Testis (tissue), 3 donors: ENCODE results near the gene GADD45G. TPM values are rescaled to one million over a fixed set of nuclear protein-coding genes. Genes with fewer than 3 reads are reported as not detected.

Source experiments
- DNase-seq: peaks from one replicate; pipeline ENCODE4 v3.0.0-alpha.2; 2019
- H3K27ac ChIP-seq, 2 donors: fragments of 200-600 bp; sonication (generic); one replicate each; pipeline ENCODE4 v1.5.1; 2019
- H3K27me3 ChIP-seq: fragments of 200-600 bp; sonication (generic); one replicate; pipeline ENCODE4 v1.5.1; 2019
- H3K36me3 ChIP-seq: fragments of 200-600 bp; sonication (generic); one replicate; pipeline ENCODE4 v1.5.1; 2017; ENCODE audit warnings: low read depth; ENCODE audit errors: missing control alignments
- H3K4me1 ChIP-seq: fragments of 200-600 bp; sonication (generic); one replicate; pipeline ENCODE4 v1.5.1; 2019
- H3K4me3 ChIP-seq, 2 donors: fragments of 200-600 bp; sonication (generic); one replicate each; pipeline ENCODE4 v1.5.1; 2017 to 2019
- H3K9me3 ChIP-seq: fragments of 200-600 bp; sonication (generic); one replicate; pipeline ENCODE4 v1.5.1; 2017
- POLR2A ChIP-seq: fragments of 450-650 bp; IDR thresholded peaks from one replicate; pipeline ENCODE4 v1.6.1; 2017; ENCODE audit warnings: antibody characterized with exemption, mild to moderate bottlenecking, moderate library complexity
- WGBS, 2 donors: methylation state at CpG; one replicate each; pipeline ENCODE4 v1.1.5; 2018; 5-methylcytosine and 5-hydroxymethylcytosine counted together
- intact Hi-C: fragments of 100-400 bp; cut with DNase I; formaldehyde crosslinking; loops from one replicate; pipeline ENCODE4 v1.15.1; 2023; ENCODE audit warnings: low total_unique reads
- polyA plus RNA-seq: library from polyadenylated mRNA; stranded (reverse); fragments of 350-450 nt; fragmentation: Illumina TruSeq; extraction: RNeasy Lipid Tissue Mini Kit (QIAGEN cat#74804); gene quantifications from one replicate; pipeline ENCODE4 v1.2.3, GENCODE V29; 2014; ENCODE audit warnings: low read depth, low replicate concordance; ENCODE audit not compliant: insufficient read depth
- total RNA-seq, 2 donors: library from RNA; depleted of rRNA; stranded (reverse); fragments of >200 nt; gene quantifications; one replicate each; pipeline ENCODE4 v1.2.3, GENCODE V29; 2016
- TF ChIP-seq, protein P1 (sequence below), 3 experiments: fragments of 450-650 bp in 2 of 3; fragments of 200-600 bp in 1 of 3; sonication (generic) in 1 of 3; IDR thresholded peaks; one replicate each; pipeline ENCODE4 v1.5.1; 2016 to 2019; ENCODE audit warnings: antibody characterized with exemption in 3 of 3, mild to moderate bottlenecking in 2 of 3, moderate library complexity in 1 of 3

The GADD45G gene
- total and polyA plus RNA-seq, 3 donors from 2014 or later, result 29.1 to 72.8 (median 66.1) TPM

- no peaks in the 10 kb centered on the region for H3K36me3 ChIP-seq
- TF ChIP-seq, protein P1, sequence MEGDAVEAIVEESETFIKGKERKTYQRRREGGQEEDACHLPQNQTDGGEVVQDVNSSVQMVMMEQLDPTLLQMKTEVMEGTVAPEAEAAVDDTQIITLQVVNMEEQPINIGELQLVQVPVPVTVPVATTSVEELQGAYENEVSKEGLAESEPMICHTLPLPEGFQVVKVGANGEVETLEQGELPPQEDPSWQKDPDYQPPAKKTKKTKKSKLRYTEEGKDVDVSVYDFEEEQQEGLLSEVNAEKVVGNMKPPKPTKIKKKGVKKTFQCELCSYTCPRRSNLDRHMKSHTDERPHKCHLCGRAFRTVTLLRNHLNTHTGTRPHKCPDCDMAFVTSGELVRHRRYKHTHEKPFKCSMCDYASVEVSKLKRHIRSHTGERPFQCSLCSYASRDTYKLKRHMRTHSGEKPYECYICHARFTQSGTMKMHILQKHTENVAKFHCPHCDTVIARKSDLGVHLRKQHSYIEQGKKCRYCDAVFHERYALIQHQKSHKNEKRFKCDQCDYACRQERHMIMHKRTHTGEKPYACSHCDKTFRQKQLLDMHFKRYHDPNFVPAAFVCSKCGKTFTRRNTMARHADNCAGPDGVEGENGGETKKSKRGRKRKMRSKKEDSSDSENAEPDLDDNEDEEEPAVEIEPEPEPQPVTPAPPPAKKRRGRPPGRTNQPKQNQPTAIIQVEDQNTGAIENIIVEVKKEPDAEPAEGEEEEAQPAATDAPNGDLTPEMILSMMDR (IDR thresholded peaks at IDR 0.05), result no peak
- no peak for TF ChIP-seq POLR2A
- intact Hi-C loops, result no loop called here
- H3K4me1 ChIP-seq, result no peaks in the 10 kb centered on the region
- no peak overlapping the region for H3K4me3 ChIP-seq
- 86 to 90% methylated on average over 3 of the region's 3 CpGs for WGBS, 2 donors
- no peak for DNase-seq
- no peaks in the 10 kb centered on the region for H3K27me3 ChIP-seq
- no peaks in the 10 kb centered on the region for H3K9me3 ChIP-seq
- H3K27ac ChIP-seq, result no peak overlapping the region
These were observed 9.2 kb upstream of the GADD45G start for GRCh38 chr9:89595646-89596045.

DNA sequence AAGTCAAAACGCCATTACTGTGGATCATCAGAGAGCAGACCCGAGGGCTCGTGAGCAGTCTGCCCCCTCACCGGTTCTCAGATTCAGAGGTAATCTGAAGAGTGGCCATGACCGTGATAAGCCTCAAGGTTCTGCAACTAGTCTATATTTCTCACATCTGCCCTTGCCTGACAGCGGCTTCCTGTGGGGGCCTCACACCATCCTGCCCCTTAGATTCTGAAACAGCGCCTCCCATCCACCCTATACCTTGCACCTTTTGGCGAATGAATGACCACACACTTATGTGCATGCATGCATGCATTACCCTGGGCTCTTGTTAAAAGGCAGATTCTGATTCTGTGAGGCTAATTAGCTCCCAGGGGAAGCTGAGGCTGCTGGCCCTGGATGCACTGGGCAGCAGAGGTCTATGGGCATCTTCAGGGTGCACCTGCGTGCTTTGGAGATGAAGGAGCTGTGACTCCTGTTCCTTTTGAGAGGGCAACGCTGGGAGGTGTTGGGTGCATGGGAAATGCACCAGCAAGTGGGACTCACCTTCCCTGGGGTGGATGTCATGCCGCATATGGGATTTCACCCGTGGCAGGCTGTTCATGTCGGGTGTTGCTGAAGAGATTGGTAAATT is 7.8 kb upstream of the GADD45G start:
- Histone ChIP-seq H3K9me3 (no peaks in the 10 kb centered on the region), H3K36me3 (no peaks in the 10 kb centered on the region), H3K4me3 (no peak overlapping the region), H3K27me3 (no peaks in the 10 kb centered on the region), H3K4me1 (no peaks in the 10 kb centered on the region), H3K27ac (no peak overlapping the region)
- WGBS, 2 donors, result 74 to 78% methylated on average over 12 to 13 of the region's 13 CpGs
- intact Hi-C loops, result no loop called here
- TF ChIP-seq, protein P1 (IDR thresholded peaks at IDR 0.05), result no peak
- TF ChIP-seq POLR2A, result no peak
- no peak for DNase-seq

DNA sequence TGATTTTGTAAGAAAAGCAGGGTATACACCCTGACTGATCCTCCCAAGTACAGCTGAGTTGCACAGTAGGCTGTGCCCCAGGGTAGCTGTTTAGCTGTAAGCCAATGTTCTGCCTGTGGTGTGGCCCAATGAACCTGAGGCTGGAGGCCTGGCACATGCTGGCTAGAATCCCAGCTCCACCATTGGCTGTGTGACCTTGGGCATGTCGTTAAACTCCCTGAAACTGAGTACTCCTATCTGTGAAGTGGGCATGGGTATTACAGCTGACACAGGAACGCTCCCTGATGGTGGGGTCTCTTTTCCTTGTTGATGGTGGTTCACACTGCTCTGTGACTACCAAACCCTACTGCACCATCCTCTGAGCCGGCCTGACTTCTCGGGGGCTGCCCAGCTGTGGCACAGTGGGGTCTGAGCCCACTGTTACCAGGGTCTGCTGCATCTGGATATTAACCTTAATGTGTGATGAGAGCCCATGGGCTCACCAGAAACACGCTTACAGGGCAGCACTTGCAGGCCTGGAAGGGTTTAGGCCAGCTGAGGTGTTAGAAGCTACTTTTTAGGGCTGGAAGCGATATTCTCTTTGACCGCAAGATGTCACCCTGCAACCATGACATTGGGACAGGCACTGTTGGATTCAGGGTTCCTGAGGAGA is 7.0 kb upstream of the GADD45G start:
- TF ChIP-seq, protein P1 (IDR thresholded peaks at IDR 0.05), result peak; percentile 60 to 72 (median 66)
- TF ChIP-seq POLR2A, result no peak
- H3K27me3 ChIP-seq, result no peaks in the 10 kb centered on the region
- intact Hi-C loops, result no loop called here
- peak; percentile 71 for DNase-seq
- no peak overlapping the region for H3K4me3 ChIP-seq
- 59 to 68% methylated on average over 4 to 7 of the region's 7 CpGs for WGBS, 2 donors
- no peaks in the 10 kb centered on the region for H3K9me3 ChIP-seq
- H3K4me1 ChIP-seq, result no peaks in the 10 kb centered on the region
- H3K36me3 ChIP-seq, result no peaks in the 10 kb centered on the region
- H3K27ac ChIP-seq, result no peak overlapping the region

DNA sequence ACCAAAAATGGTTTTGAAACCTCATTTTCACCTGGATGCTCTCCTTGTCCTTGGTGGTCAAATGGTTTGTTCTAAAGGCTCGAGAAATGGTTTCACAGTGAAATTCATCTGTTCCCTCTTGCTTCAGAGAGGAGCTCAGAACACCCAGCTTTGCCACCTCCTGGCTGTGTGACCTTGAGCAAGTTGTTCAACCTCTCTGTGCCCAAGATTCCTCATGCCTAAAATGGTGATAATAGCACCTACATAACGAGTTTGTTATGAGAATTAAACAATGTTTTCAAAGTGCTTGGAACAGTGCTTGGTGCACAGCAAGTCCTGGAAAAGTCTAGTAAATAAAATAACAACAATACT is 6.5 kb upstream of the GADD45G start:
- DNase-seq, result no peak
- WGBS, 2 donors, result 27% methylated on average over 2 of the region's 2 CpGs
- Histone ChIP-seq H3K27me3 (no peaks in the 10 kb centered on the region), H3K4me1 (peaks cover 4% of the 10 kb centered on the region), H3K9me3 (no peaks in the 10 kb centered on the region), H3K4me3 (no peak overlapping the region), H3K27ac (no peak overlapping the region), H3K36me3 (no peaks in the 10 kb centered on the region)
- intact Hi-C loops, result no loop called here
- TF ChIP-seq, protein P1 (IDR thresholded peaks at IDR 0.05), result no peak
- TF ChIP-seq POLR2A, result no peak

GRCh38 chr9:89598926-89599325 is 5.9 kb upstream of the GADD45G start:
- 61 to 79% methylated on average over 10 of the region's 10 CpGs for WGBS, 2 donors
- H3K9me3 ChIP-seq, result no peaks in the 10 kb centered on the region

More at GRCh38 chr9:89598926-89599325, 5.9 kb upstream of the GADD45G start:
- peaks cover 8% of the 10 kb centered on the region for H3K4me1 ChIP-seq
- no peak overlapping the region for H3K27ac ChIP-seq
- H3K4me3 ChIP-seq, result no peak overlapping the region
- TF ChIP-seq, protein P1 (IDR thresholded peaks at IDR 0.05), result no peak
- no peak for TF ChIP-seq POLR2A
- H3K27me3 ChIP-seq, result no peaks in the 10 kb centered on the region
- H3K36me3 ChIP-seq, result no peaks in the 10 kb centered on the region
- no peak for DNase-seq
- intact Hi-C loops, result no loop called here
